MM.1S (cell line): ENCODE measurements around the gene STMP1.

ENCODE experiments used
- CTCF ChIP-seq: fragments of 300-600 bp; sonication (generic); IDR thresholded peaks from 2 replicates; pipeline ENCODE4 v1.5.1; 2016; ENCODE audit warnings: antibody characterized with exemption, low read length, mixed read lengths
- EZH2 ChIP-seq: fragments of 300-600 bp; sonication (generic); optimal IDR thresholded peaks from 2 replicates; pipeline ENCODE3; 2017; ENCODE audit warnings: low read depth, mild to moderate bottlenecking, antibody characterized with exemption, low read length, mixed read lengths

- no peak for TF ChIP-seq CTCF
- no peak for TF ChIP-seq EZH2
Measured at GRCh38 chr7:135664046-135664589, 1.8 kb downstream of the STMP1 start.
